Hepatocyte (in vitro differentiated cells): ENCODE data around the gene KRTAP12-2.

ENCODE experiments used
- EZH2 ChIP-seq: fragments of 200-600 bp; sonication (generic); IDR thresholded peaks from 2 replicates; pipeline ENCODE4 v1.6.1; 2016; ENCODE audit warnings: antibody characterized with exemption, mild to moderate bottlenecking, borderline replicate concordance
- EZH2phosphoT487 ChIP-seq: fragments of 200-600 bp; sonication (generic); IDR thresholded peaks from one replicate; pipeline ENCODE4 v1.6.1; 2018; ENCODE audit warnings: antibody characterized with exemption, mild to moderate bottlenecking, low read depth, moderate library complexity; ENCODE audit not compliant: unreplicated experiment, severe bottlenecking
- TF ChIP-seq, protein P1 (sequence below): fragments of 200-600 bp; sonication (generic); IDR thresholded peaks from 2 replicates; pipeline ENCODE4 v1.5.1; 2016; ENCODE audit warnings: antibody characterized with exemption, mild to moderate bottlenecking; ENCODE audit not compliant: poor library complexity

GRCh38 chr21:44695641-44696040 lies 28.9 kb upstream of the KRTAP12-2 start:
- no peak for TF ChIP-seq EZH2
- TF ChIP-seq, protein P1, sequence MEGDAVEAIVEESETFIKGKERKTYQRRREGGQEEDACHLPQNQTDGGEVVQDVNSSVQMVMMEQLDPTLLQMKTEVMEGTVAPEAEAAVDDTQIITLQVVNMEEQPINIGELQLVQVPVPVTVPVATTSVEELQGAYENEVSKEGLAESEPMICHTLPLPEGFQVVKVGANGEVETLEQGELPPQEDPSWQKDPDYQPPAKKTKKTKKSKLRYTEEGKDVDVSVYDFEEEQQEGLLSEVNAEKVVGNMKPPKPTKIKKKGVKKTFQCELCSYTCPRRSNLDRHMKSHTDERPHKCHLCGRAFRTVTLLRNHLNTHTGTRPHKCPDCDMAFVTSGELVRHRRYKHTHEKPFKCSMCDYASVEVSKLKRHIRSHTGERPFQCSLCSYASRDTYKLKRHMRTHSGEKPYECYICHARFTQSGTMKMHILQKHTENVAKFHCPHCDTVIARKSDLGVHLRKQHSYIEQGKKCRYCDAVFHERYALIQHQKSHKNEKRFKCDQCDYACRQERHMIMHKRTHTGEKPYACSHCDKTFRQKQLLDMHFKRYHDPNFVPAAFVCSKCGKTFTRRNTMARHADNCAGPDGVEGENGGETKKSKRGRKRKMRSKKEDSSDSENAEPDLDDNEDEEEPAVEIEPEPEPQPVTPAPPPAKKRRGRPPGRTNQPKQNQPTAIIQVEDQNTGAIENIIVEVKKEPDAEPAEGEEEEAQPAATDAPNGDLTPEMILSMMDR = no peak
- no peak for TF ChIP-seq EZH2phosphoT487
